ENCODE data around the gene ANKRD17.
A peak's percentile ranks its signal among the peaks of the same experiment; 100 is the strongest.
"Not testable (repeated sequence)": the region's sequence is repeated elsewhere in the genome, so short reads cannot be mapped to it uniquely, and the experiment has no call there.

ANKRD17 gene

GRCh38 chr4:73258686-73259570, at the start of gene ANKRD17:
ANKRD17 (minus strand) TSS chr4:73258798; CDS start chr4:73258668, 130 bp downstream.
- DNase-seq, result peak; percentile 86 to 89

GRCh38 chr4:73308286-73308685, 49.7 kb upstream of the ANKRD17 start:
- DNase-seq, result no peak

GRCh38 chr4:73303711-73304110, 45.1 kb upstream of the ANKRD17 start:
- DNase-seq, result no peak

- no peak for DNase-seq
These were observed 41.1 kb upstream of the ANKRD17 start for GRCh38 chr4:73299548-73300280.

GRCh38 chr4:73292661-73293060, 34.1 kb upstream of the ANKRD17 start:
- not testable (repeated sequence) for DNase-seq

GRCh38 chr4:73281982-73282381, 23.4 kb upstream of the ANKRD17 start:
- DNase-seq, result no peak

GRCh38 chr4:73281396-73281795, 22.8 kb upstream of the ANKRD17 start:
- DNase-seq, result no peak

- no peak for DNase-seq
These were observed 18.6 kb upstream of the ANKRD17 start for GRCh38 chr4:73277201-73277600.

- no peak for DNase-seq
These were observed 16.7 kb upstream of the ANKRD17 start for GRCh38 chr4:73275318-73275654.

GRCh38 chr4:73272816-73273215, 14.2 kb upstream of the ANKRD17 start:
- DNase-seq, result no peak

- DNase-seq, result no peak
These were observed 8.5 kb upstream of the ANKRD17 start for GRCh38 chr4:73267050-73267449.

- DNase-seq, result peak; percentile 12 to 22
These were observed 1.0 kb upstream of the ANKRD17 start for GRCh38 chr4:73259571-73260090.

- DNase-seq, result no peak
These were observed 237 bp downstream of the ANKRD17 start for GRCh38 chr4:73258436-73258685.

- peak; percentile 28 to 37 for DNase-seq
These were observed 755 bp downstream of the ANKRD17 start for GRCh38 chr4:73257651-73258435.

GRCh38 chr4:73257234-73257633, 1.4 kb downstream of the ANKRD17 start:
- peak; percentile 56 to 70 for DNase-seq

- not testable (repeated sequence) for DNase-seq
These were observed 2.8 kb downstream of the ANKRD17 start for GRCh38 chr4:73255847-73256246.

GRCh38 chr4:73252001-73252400, 6.6 kb downstream of the ANKRD17 start:
- no peak for DNase-seq

- DNase-seq, result no peak
These were observed 7.2 kb downstream of the ANKRD17 start for GRCh38 chr4:73251384-73251783.

- no peak for DNase-seq
These were observed 8.0 kb downstream of the ANKRD17 start for GRCh38 chr4:73250642-73251041.

- DNase-seq, result no peak
These were observed 9.8 kb downstream of the ANKRD17 start for GRCh38 chr4:73248821-73249220.

GRCh38 chr4:73248416-73248815, 10.2 kb downstream of the ANKRD17 start:
- DNase-seq, result no peak

- DNase-seq, result no peak
These were observed 11.5 kb downstream of the ANKRD17 start for GRCh38 chr4:73247100-73247499.

- DNase-seq, result no peak
These were observed 12.6 kb downstream of the ANKRD17 start for GRCh38 chr4:73245955-73246354.
